Activated CD4-positive, alpha-beta T cell treated with anti-CD3 and anti-CD28 coated beads, Interleukin-10, Interleukin-2, amounts not matched to agents 100 ng/mL and 50 ng/mL, durations not matched to agents 16 hours and 8 hours (primary cell): ENCODE data around the gene PAFAH1B2.

Experiments
- DNase-seq: peaks from one replicate; pipeline ENCODE4 v3.0.0-alpha.2; 2020

PAFAH1B2 gene

DNA sequence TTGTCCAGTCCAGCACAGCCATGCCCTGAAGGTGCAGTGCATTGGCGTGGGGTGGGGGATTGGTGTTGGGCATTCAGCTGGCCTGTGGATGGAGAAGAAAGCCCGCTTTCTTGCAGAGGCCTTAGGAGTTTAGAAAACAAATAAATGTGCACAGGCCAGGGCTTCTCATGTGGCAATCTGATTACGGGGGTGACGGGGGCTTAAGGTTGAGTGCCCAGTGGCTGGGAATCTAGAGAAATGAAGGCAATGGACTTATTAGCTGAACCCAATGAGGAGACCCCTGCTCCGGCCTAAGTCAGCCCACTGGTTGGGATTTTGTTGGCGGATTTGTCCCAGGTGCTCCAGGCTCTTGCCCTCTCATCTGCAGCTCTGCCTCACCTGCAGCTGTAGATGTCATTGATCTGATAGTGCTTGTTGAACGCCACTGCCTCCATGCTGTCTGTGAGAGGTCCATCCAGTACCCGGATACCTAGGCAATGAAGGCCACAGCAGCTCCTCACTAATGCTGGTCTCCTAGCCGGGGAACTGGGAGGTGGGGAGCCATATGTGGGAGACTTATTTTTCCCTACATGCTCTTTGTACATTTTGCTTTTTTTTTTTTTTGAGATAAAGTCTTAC lies 81.6 kb downstream of the PAFAH1B2 start:
- no peak for DNase-seq
